Measurements from ENCODE around the gene AP3S2.

- TF ChIP-seq CTCF (IDR thresholded peaks at IDR 0.05) = no peak
- TF ChIP-seq POLR2A (IDR thresholded peaks at IDR 0.05) = no peak
Measured at GRCh38 chr15:89809787-89810148, 84.0 kb downstream of the AP3S2 start.
